Esophagus squamous epithelium (tissue), 5 donors: Measurements from ENCODE around the gene RAB1B. TPM values are rescaled to one million over a fixed set of nuclear protein-coding genes. Genes with fewer than 3 reads are reported as not detected.

Source experiments
- DNase-seq: peaks from one replicate; lab custom pipeline; 2025; lab: John Stamatoyannopoulos, UW
- H3K27ac ChIP-seq, 4 donors: fragments of 200-600 bp; sonication (generic); one replicate each; pipeline ENCODE4 v1.5.1; 2016 to 2019; ENCODE audit warnings: mild to moderate bottlenecking in 1 of 4
- H3K27me3 ChIP-seq, 4 donors: fragments of 200-600 bp; sonication (generic); 1 replicate in 3 of 4; 2 replicates in 1 of 4; pipeline versions ENCODE4 v1.5.1 to v1.6.0; 2017 to 2021; ENCODE audit warnings: antibody characterized with exemption in 1 of 4
- H3K36me3 ChIP-seq, 3 donors: fragments of 200-600 bp; sonication (generic); one replicate each; pipeline ENCODE4 v1.5.1; 2016 to 2019
- H3K4me1 ChIP-seq, 3 donors: fragments of 200-600 bp; sonication (generic); one replicate each; pipeline ENCODE4 v1.5.1; 2017 to 2019
- H3K4me3 ChIP-seq, 4 donors: fragments of 200-600 bp; sonication (generic); 1 replicate in 3 of 4; 2 replicates in 1 of 4; pipeline ENCODE4 v1.5.1; 2016 to 2019; ENCODE audit warnings: mild to moderate bottlenecking in 2 of 4, moderate library complexity in 1 of 4
- H3K9me3 ChIP-seq, 3 donors: fragments of 200-600 bp; sonication (generic); one replicate each; pipeline ENCODE4 v1.5.1; 2016 to 2019
- CTCF ChIP-seq, 6 experiments: fragments of 450-650 bp in 4 of 6; fragments of 200-600 bp in 2 of 6; sonication (generic) in 2 of 6; IDR thresholded peaks; one replicate each; pipeline ENCODE4 v1.5.1; 2016 to 2019; ENCODE audit warnings: antibody characterized with exemption in 6 of 6, mild to moderate bottlenecking in 4 of 6, moderate library complexity in 4 of 6
- POLR2A ChIP-seq, 4 donors: fragments of 450-650 bp; IDR thresholded peaks; one replicate each; pipeline ENCODE4 v1.6.1; 2017; ENCODE audit warnings: antibody characterized with exemption in 4 of 4, mild to moderate bottlenecking in 4 of 4, moderate library complexity in 3 of 4
- WGBS, 2 donors: methylation state at CpG; one replicate each; pipeline ENCODE4 v1.1.5; 2018; 5-methylcytosine and 5-hydroxymethylcytosine counted together
- intact Hi-C: fragments of 100-400 bp; cut with DNase I; formaldehyde crosslinking; loops from one replicate; pipeline ENCODE4 v1.15.0; 2022
- total RNA-seq, 4 donors: library from RNA; depleted of rRNA; stranded (reverse); fragments of >200 nt; gene quantifications; one replicate each; pipeline ENCODE4 v1.1.0, GENCODE V29; 2016
- donor health status: DM: yes; HTN: yes; CAD: no.

RAB1B gene
- total RNA-seq, 4 donors from 2014 or later, result 83.7 to 148 (median 110) TPM

- DNase-seq, result no peak
- TF ChIP-seq POLR2A (IDR thresholded peaks at IDR 0.05), result no peak
- no peak for TF ChIP-seq CTCF (IDR thresholded peaks at IDR 0.05)
- H3K27me3 ChIP-seq, result peaks cover 6 to 28% (median 10%) of the 10 kb centered on the region in 4 donors
Observed at GRCh38 chr11:66287889-66288670, 19.6 kb downstream of the RAB1B start.

GRCh38 chr11:66288671-66289547 lies 20.5 kb downstream of the RAB1B start, which contains the start of gene YIF1A:
YIF1A (minus strand) TSS chr11:66289143; CDS start chr11:66288985, 158 bp downstream.
- TF ChIP-seq POLR2A (IDR thresholded peaks at IDR 0.05), result peak in 3 of 4 donors; percentile 91 to 95 (median 92)
- TF ChIP-seq CTCF (IDR thresholded peaks at IDR 0.05), result peak in 1 of 6 experiments; percentile 9
- WGBS, 2 donors, result 0% methylated on average over 2 to 6 of the region's 87 CpGs
- peaks cover 0 to 38% (median 3%) of the 10 kb centered on the region in 3 donors for H3K36me3 ChIP-seq
- peaks cover 6 to 36% (median 10%) of the 10 kb centered on the region in 4 donors for H3K27me3 ChIP-seq
- DNase-seq, result peak; percentile 96
- peaks cover 24 to 55% (median 26%) of the 10 kb centered on the region in 3 donors for H3K4me1 ChIP-seq
- H3K9me3 ChIP-seq, result no peaks in the 10 kb centered on the region
- peak within 1 kb of the TSS; percentile 60 to 99 (median 82) for H3K4me3 ChIP-seq
- H3K27ac ChIP-seq, result peak within 1 kb of the TSS; percentile 91 to 99 (median 96)
- intact Hi-C loops, result loop anchor here (10.0 kb wide), 1 partner anchor 64 kb away; no protein-coding TSS in a partner anchor

More at GRCh38 chr11:66287889-66288670, 19.6 kb downstream of the RAB1B start:
- peak overlapping the region; percentile 91 to 99 (median 96) for H3K27ac ChIP-seq
- peak overlapping the region; percentile 60 to 99 (median 82) for H3K4me3 ChIP-seq
- WGBS, 2 donors, result 19 to 29% methylated on average over 7 to 10 of the region's 20 CpGs
- no peaks in the 10 kb centered on the region for H3K9me3 ChIP-seq
- H3K36me3 ChIP-seq, result peaks cover 0 to 46% (median 3%) of the 10 kb centered on the region in 3 donors
- peaks cover 24 to 55% (median 26%) of the 10 kb centered on the region in 3 donors for H3K4me1 ChIP-seq
- intact Hi-C loops, result loop anchor here (10.0 kb wide), 1 partner anchor 63 kb away; no protein-coding TSS in a partner anchor

- Histone ChIP-seq H3K27me3 (peaks cover 6 to 44% (median 10%) of the 10 kb centered on the region in 4 donors), H3K36me3 (peaks cover 0 to 30% (median 3%) of the 10 kb centered on the region in 3 donors), H3K9me3 (no peaks in the 10 kb centered on the region), H3K27ac (peak overlapping the region; percentile 89 to 99 (median 96)), H3K4me3 (peak overlapping the region; percentile 60 to 99 (median 82)), H3K4me1 (peaks cover 24 to 55% (median 26%) of the 10 kb centered on the region in 3 donors)
- DNase-seq, result no peak
- intact Hi-C loops, result loop anchor here (10.0 kb wide), 1 partner anchor 65 kb away; no protein-coding TSS in a partner anchor
- TF ChIP-seq POLR2A (IDR thresholded peaks at IDR 0.05) (no peak), CTCF (IDR thresholded peaks at IDR 0.05) (no peak)
- WGBS, 2 donors, result 18 to 25% methylated on average over 15 to 16 of the region's 36 CpGs
Observed at GRCh38 chr11:66289548-66290329, 21.3 kb downstream of the RAB1B start.

- 100% methylated on average over 1 to 2 of the region's 2 CpGs for WGBS, 2 donors
- Histone ChIP-seq H3K4me3 (no peak overlapping the region), H3K36me3 (peaks cover 0 to 24% (median 0%) of the 10 kb centered on the region in 3 donors), H3K9me3 (no peaks in the 10 kb centered on the region), H3K27ac (no peak overlapping the region), H3K27me3 (peaks cover 6 to 50% (median 10%) of the 10 kb centered on the region in 4 donors), H3K4me1 (peaks cover 24 to 55% (median 26%) of the 10 kb centered on the region in 3 donors)
- no peak for DNase-seq
- TF ChIP-seq POLR2A (IDR thresholded peaks at IDR 0.05), result no peak
- no peak for TF ChIP-seq CTCF (IDR thresholded peaks at IDR 0.05)
- intact Hi-C loops, result no loop called here
Observed at GRCh38 chr11:66290330-66290621, 21.8 kb downstream of the RAB1B start.
